CD4-positive, alpha-beta T cell treated with Interleukin-10 for 1 hour (primary cell): ENCODE measurements around the gene COX7A2.

Source experiments
- DNase-seq: peaks from one replicate; pipeline ENCODE4 v3.0.0-alpha.2; 2020

The COX7A2 gene

GRCh38 chr6:75219263-75219662, 24.3 kb downstream of the COX7A2 start:
- DNase-seq: no peak

- DNase-seq: no peak
Measured at GRCh38 chr6:75217193-75217592, 26.4 kb downstream of the COX7A2 start.

- no peak for DNase-seq
Measured at GRCh38 chr6:75215291-75215690, 28.3 kb downstream of the COX7A2 start.

GRCh38 chr6:75213732-75214131, 29.9 kb downstream of the COX7A2 start:
- no peak for DNase-seq

GRCh38 chr6:75213112-75213511, 30.5 kb downstream of the COX7A2 start:
- no peak for DNase-seq

- DNase-seq: no peak
Measured at GRCh38 chr6:75211920-75212590, 31.5 kb downstream of the COX7A2 start.

GRCh38 chr6:75210885-75211739, 32.5 kb downstream of the COX7A2 start:
- DNase-seq: peak; percentile 71

- no peak for DNase-seq
Measured at GRCh38 chr6:75209184-75209723, 34.3 kb downstream of the COX7A2 start.

GRCh38 chr6:75208298-75209183, 35.1 kb downstream of the COX7A2 start:
- DNase-seq: peak; percentile 82

GRCh38 chr6:75206576-75207342, 36.8 kb downstream of the COX7A2 start:
- no peak for DNase-seq

- no peak for DNase-seq
Measured at GRCh38 chr6:75205776-75206575, 37.6 kb downstream of the COX7A2 start, which contains the start of gene COL12A1. TSS of gene COL12A1 (minus strand) at chr6:75206053. CDS start at chr6:75202792, 3,261 bp downstream.

GRCh38 chr6:75204959-75205775, 38.4 kb downstream of the COX7A2 start:
- DNase-seq: no peak

GRCh38 chr6:75204217-75204958, 39.2 kb downstream of the COX7A2 start:
- peak; percentile 23 for DNase-seq

- DNase-seq: no peak
Measured at GRCh38 chr6:75203721-75204120, 39.9 kb downstream of the COX7A2 start.

- no peak for DNase-seq
Measured at GRCh38 chr6:75202676-75203131, 40.9 kb downstream of the COX7A2 start.

- DNase-seq: no peak
Measured at GRCh38 chr6:75201901-75202672, 41.5 kb downstream of the COX7A2 start.

GRCh38 chr6:75201021-75201420, 42.6 kb downstream of the COX7A2 start:
- no peak for DNase-seq

GRCh38 chr6:75199889-75200288, 43.7 kb downstream of the COX7A2 start:
- no peak for DNase-seq
